OCI-LY3 (cell line): ENCODE data around the gene TMEM250.

ENCODE experiments used
- CTCF ChIP-seq: fragments of 200-600, 300-600 bp; sonication (generic); IDR thresholded peaks from 2 replicates; pipeline ENCODE4 v1.5.1; 2014; ENCODE audit warnings: antibody characterized with exemption, low read length, low read depth
- EZH2phosphoT487 ChIP-seq: fragments of 200-600 bp; shearing (Covaris generic); IDR thresholded peaks from 2 replicates; pipeline ENCODE4 v1.6.1; 2018; ENCODE audit warnings: antibody characterized with exemption, mixed run types, low read depth

GRCh38 chr9:136160995-136161610 lies 42.4 kb upstream of the TMEM250 start:
- TF ChIP-seq CTCF (no peak), EZH2phosphoT487 (no peak)
